Activated T-cell treated with anti-CD3 and anti-CD28 coated beads for 4 hours (primary cell): ENCODE results near the gene CEBPB.
A peak's percentile ranks its signal among the peaks of the same experiment; 100 is the strongest.
"Not testable (repeated sequence)": the region's sequence is repeated elsewhere in the genome, so short reads cannot be mapped to it uniquely, and the experiment has no call there.

Source experiments
- DNase-seq: peaks from one replicate; pipeline ENCODE4 v3.0.0-alpha.2; 2020

CEBPB gene

DNA sequence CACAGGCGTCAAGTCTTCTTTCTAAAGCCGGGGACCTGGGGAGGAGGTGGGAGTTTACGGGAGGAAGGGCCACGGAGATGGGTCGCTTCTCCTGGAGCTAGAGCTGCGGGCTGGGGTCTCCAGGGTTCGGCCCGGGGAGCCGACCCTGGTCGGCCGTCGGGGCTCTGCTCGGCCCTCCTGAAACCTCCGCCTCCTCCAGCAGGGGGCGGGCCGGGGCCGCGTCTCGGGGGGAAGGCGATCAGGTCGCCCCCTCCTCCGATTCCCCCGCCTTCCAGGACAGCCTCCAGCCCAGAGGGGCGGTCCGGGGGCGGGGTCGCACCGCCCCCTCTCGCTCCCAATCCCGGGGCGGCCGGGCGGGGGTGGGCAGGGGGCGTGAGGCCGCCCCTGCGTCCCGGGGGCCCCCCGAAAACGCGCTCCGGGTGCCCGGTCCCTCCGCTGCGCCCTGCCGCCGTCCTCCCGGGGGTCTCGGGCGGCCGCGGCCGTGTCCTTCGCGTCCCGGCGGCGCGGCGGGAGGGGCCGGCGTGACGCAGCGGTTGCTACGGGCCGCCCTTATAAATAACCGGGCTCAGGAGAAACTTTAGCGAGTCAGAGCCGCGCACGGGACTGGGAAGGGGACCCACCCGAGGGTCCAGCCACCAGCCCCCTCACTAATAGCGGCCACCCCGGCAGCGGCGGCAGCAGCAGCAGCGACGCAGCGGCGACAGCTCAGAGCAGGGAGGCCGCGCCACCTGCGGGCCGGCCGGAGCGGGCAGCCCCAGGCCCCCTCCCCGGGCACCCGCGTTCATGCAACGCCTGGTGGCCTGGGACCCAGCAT lies at the start of gene CEBPB:
CEBPB (plus strand) TSS at position 580 of the 814 bp plus-strand sequence; CDS start at position 784, 204 bp downstream.
- DNase-seq, result peak; percentile 76

DNA sequence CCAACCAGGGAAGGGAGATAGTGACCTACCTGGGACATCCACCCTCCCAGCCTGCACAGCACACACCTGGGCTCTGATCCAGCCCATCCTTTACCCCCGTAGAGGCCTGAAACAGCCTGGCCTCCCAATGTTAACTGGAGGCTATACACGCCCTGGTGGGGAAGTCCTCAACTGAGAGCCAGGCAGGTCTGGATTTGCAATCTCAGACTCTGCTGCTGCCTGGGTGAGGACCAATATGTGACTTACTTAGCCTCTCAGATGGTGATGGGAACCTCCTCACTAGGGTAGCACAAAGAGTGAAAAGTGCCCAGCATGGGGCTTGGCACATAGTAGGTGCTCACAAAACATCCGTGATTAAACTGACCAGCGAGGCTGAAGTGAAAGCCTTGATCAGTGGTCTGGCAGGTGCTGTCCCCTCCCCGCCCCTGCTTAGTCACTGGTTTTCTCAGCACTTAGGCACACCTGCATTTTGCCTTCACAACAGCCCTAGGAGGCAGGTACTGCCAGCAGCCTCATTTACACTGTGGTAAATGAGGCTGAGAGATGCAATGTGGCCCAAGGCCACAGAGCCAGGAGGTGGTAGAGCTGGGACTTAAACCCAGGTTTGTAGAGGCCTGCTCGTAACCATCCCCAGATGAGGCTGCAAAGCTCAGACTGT lies 49.5 kb upstream of the CEBPB start:
- no peak for DNase-seq

DNA sequence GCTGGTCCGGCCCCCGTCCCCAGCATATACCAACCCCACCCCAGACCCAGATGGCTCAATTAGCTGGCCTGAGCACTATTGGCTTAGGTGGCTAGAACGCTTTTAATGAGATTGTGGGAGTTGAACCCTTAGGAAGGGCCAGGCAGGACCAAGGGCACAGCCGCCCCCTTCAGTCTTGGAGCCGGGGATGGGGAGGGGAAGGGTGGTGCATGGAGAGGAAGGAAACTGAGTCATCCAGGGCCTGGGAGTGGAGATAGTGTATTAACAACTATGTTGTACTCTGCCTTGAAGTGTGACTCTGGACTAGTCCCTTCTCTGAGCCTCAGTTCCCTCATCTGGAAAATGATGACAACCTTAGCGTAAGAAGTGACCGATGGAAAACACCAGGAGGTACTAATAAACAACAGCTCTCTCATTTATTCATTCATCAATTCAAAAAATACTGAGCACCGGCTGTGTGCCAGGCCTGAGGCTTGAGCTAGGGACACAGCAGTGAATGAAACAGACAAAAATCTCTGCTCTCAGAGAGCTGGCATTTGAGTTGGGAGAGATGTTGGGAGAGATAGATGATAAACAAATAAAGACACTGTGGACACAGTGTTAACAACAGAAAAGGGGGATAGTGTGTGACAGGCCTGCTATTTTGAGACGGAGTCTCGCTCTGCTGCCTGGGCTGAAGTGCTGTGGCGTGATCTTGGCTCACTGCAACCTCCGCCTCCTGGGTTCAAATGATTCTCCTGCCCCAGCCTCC lies 48.6 kb upstream of the CEBPB start:
- no peak for DNase-seq

DNA sequence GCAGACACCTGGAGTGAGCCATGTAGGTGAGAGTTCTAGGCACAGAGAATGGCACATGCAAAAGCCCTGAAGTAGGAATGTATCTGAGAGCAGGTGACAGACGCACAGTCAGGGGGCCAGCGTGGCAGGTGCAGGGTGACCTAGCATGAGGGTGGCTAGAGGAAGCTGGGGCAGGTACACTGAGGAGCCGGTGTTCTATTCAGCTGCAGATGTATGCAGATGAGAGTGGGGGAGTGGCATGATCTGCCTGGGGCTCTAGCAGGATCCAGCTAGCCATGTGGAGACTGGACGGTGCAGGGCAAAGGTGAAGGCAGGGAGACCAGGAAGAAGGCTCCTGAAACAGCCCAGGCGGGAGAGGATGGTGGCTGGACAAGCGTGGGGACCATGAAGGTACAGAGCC lies 47.8 kb upstream of the CEBPB start:
- no peak for DNase-seq

DNA sequence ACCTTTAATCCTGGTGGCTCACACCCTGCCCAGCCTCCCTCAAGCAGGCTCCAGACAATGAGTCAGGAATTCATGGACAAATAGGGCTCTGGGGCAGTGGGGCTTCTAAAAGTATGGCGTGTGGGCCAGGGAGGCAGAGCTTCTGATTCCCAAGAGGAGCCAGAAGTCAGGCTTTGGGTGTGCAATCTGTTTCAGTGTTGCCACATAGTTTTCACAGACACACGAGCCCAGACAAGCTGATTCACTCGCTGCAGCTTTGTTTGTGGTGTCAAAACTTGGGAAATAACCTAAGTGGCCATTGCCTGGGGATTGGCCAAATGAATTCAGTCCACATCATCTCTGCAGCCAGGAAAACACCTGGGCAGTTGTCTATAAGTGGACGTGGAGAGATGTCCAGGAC lies 46.3 kb upstream of the CEBPB start:
- DNase-seq, result no peak

DNA sequence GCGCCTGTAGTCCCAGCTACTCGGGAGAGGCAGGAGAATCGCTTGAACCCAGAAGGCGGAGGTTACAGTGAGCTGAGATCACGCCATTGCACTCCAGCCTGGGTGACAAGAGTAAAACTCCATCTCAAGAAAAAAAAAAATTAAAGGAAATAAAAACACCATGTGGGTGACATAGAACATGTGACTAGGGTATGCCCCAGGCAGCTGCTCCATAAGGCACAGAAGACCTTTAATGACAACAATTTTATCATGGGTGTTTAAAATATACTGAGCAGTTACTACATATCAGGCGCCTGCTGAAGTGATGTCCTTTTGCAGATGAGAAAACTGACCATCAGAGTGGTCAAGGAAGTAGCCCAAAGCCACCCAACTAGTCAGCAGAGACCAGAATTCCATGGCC lies 45.1 kb upstream of the CEBPB start:
- no peak for DNase-seq

DNA sequence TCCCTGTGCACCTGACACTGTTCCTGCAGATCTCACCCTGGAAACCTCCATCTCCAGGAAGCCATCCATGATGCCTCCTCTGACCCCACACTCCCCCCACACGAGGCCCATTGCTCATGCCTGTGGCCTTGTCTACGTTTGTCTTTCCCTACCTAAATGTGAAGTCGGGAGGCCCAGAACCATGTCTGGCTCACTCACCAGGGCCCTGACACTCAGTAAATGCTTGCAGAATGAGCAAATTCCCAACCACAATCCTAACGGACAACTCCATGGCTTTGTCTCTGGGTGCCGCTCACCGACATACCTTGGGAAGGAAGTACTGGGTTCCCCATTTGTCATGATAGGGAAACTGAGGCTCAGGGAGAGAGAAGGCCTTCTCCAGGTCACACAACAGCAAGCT lies 44.4 kb upstream of the CEBPB start:
- DNase-seq, result no peak

DNA sequence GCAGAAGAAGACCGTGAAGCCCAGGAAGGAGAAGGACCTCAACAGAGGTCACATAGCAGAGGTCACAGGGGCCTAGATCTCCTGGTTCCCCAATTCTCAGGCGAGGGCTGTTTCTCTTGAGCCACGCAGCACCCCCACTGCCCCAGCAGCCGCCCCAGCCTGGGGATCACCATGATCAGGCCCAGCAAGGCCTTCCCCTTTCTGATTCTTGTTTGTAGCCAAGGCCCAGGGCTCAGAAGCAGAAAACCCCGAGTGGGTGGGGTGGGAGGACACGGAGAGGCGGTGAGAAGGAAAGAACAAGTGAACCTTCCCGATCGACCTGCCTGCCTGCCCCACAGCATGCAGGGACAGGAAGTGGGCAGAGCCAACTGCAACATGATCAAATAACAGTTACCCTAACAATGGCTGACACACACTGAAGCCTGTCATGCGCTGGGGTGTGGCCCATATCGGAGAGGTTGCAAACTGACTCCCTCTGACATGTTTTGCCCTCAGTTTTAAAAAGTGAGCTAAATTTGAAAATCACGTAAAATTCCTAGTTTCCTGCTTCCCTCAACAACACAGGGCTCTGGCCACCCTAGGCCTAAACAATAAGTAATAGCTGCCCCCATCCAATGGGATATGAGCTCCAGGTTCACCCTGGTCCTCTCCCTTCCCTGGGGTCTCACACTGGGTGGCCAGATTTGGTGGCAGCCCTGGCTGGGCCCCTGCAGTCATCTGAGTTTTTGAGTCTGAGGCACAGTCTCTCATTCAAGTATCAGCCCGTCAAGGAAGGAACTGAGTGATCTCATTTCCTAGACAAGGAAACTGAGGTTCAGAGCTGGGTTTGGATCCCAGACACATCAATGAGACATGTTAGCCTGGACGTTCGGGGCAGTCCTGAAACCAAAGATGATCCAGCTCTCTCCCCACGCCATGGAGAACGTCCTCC lies 43.6 kb upstream of the CEBPB start:
- DNase-seq, result peak; percentile 76

DNA sequence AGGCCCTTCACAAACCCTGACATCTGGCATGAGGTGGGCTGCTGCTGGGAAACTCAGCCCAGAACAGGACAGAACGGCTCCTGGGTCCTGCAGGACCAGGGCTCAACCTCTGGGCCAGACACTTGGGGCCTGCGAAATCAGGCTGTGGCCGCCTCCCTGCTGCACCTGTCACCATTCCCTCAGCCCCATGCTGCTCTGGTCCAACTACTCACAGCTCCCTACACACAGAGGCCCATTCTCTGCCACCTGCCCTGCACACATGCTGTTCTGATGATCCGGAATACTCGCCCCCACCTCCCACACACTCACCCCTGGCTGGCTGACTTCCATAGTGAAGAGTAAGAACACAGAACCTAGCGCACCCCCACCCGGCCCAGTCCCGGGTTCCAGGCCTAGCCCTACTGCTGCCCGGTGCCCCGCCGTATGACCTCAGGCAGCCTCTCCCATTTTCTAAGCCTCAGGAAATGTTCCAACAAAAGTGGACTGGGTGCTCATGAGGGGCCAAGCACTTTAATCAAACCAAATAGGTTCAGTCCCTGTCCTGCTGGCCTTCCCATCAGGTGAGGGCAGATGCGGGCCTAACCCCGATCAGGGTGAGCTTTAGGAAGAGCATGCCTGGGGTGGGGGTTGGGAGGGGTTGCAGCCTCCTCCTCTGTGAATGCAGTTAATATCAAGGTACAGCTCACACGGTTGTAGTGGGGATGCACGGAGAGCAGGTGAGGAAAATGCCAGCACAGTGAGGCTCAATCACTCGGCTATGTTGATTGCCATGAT lies 41.0 kb upstream of the CEBPB start:
- no peak for DNase-seq

DNA sequence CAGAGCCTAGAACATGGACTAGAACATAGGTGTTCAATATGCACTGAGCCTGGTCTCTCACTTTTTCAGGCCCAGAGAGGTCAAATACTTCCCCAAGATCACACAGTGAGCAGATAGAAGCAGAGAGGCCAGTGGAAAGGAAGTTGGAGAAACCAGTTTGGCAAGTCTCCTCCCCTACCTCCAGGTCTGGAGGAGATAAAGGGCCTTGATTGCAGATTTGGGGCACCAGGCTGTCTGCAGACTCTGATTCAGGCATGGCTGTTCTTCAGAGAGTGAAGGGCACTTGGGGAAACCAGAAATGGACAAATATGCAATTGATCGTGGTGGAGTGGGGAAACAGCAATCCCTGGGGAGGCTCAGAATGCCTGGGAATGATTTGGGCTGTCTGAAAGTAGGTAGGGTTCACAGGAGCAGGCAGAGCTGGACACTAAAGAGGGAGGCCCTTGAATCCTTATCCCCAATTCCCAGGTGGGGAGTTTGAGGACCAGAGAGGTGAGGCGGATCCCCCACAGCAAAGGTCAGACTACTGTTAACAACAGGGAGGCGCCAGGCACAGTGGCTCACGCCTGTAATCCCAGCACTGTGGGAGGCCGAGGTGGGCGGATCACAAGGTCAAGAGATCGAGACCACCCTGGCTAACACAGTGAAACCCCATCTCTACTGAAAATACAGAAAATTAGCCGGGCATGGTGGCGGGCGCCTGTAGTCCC lies 39.4 kb upstream of the CEBPB start:
- DNase-seq, result no peak

DNA sequence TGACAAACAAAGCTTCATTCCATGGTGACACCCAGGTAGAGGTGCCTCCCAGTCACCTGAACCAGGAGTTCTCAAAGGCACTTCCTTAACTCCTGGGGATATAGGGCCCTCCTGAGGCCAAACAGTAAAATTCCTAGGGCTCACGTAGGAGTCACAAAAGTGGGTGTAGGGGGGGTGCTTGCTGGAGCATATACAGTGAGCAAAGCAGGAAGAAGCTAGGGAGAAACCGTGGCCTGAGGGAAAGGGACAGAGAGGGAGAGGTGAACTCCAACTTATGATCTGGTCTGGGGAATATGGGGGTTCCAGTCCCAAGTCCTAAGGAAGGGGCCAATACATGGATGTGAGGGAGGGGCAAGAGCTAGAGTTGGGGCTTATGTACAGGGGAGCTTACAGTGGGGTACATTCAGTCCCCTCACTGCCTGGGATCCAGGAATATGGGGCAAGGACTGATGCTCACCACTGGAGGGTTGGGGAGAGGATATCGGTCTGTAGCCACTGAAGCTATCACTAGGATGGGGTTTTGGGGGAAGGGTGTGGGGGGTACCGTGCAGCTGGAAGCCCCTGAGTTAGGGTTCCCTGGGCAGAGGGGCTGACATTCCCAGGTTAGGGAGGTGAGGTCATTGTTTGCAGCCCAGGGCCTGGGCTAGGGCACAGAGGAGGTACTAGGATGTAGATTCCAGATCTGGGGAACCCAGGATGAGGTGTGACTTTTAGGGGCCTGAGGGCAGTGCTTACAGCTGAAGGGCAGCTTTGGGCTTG lies 38.1 kb upstream of the CEBPB start:
- DNase-seq, result no peak

DNA sequence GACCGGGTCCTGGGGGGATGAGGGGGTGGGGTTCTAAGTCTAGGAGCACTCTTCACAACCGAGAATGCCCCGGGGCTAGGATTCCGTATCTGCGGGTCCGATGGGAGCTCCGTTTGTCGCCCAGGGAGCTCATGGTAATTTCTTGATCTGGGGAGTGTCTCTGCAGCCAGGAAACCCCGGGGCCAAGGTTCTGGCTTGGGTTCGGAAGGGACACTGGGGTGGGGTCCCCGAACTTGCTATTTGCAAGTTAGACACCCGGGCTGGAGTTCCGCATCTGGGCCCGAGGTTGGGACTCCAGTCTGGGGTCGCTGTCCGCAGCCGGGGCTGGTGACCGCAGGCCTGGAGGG lies 37.5 kb upstream of the CEBPB start:
- no peak for DNase-seq

DNA sequence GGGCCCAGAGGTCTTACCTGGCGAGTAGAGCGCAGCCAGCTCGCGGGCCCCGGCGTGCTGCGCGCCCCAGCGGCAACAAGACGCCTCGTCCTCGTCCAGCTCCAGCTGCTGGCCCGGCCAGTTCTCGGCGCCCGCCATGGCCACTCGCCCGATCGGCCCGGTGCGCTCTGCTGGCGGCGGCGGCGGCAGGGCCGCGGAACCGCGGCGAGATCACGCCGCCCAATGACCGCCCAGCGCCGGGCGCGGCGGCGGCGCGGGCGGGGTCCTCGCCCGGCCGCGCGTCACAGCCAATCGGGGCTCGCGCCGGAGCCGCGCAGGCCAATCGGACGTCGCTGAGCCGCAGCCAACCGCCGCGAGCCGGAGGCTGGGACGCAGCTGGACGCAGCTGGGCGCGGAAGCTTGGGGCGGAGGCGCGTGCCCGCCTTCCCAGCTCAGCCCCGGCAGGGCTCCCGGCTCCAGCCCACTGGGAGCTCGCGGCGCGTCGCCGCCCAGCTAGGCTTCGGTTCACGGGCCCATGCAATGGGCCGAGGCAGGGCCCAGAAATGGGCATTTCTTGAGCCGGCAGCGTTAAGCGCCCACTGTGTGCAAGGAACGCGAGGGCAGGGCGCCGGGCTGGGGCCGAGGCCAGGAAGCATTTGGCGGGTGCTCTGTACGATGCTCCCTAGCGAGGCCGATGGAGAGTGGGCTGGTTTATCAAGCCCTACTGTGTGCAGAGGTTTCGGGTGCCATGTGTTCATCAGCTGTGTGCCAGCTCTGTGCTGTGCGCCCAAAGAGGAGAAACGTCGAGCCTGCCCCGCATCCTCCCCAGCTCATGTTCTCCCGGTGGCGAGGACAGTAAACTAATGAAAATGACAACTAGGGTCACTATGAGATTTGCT lies 36.9 kb upstream of the CEBPB start, which contains the start of gene PEDS1:
PEDS1 (minus strand) TSS at position 224 of the 878 bp plus-strand sequence; CDS start at position 138, 86 bp downstream.
- peak; percentile 53 for DNase-seq

DNA sequence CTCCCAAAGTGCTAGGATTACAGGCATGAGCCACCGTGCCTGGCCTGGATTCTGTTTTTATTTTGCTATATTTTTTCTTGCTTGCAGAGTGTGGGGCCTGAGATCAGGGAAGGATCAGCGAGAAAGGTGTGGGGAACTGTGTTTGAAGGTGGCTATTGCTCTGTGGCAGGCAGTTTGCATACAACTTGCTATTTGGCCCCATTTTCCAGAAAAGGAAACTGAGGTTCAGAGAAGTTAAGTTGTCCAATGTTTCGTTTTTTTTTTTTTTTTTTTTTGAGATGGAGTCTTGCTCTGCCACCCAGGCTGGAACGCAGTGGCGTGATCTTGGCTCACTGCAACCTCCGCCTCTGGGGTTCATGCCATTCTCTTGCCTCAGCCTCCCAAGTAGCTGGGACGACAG lies 29.1 kb upstream of the CEBPB start:
- not testable (repeated sequence) for DNase-seq

DNA sequence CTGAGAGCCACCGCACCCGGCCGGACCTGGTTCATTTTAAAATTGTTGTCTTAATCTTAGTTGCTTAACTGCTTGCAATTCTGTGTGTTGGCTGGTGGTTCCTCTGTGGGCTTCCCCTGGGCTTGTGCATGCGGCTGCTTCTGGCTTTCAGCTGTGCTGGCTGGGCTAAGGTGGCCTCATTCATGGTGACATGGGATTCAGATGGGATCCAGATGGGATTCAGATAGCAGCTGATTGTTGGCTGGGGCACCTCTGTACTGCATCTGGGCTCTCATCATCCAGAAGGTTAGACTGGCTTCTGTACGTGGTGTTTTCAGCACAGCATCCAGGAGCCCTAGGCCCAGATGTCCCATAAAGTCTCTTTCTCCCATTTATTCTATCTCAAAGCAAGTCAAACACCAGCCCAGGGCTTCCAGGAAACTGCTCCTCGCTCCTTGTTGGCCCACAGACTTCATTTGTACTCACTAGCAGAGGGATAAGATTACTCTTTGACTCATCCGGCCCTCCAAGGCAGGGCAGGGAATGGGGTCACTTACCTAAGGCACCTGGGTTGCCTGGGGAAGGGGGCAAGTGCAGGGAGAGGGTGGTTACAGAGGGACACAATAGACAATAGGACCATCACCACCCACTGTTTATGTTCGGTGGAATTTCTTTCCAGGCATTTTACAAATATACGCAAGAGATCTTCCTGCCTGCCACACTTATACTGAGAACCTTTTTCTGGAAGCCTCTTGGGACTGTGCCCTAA lies 26.9 kb upstream of the CEBPB start:
- DNase-seq, result no peak

DNA sequence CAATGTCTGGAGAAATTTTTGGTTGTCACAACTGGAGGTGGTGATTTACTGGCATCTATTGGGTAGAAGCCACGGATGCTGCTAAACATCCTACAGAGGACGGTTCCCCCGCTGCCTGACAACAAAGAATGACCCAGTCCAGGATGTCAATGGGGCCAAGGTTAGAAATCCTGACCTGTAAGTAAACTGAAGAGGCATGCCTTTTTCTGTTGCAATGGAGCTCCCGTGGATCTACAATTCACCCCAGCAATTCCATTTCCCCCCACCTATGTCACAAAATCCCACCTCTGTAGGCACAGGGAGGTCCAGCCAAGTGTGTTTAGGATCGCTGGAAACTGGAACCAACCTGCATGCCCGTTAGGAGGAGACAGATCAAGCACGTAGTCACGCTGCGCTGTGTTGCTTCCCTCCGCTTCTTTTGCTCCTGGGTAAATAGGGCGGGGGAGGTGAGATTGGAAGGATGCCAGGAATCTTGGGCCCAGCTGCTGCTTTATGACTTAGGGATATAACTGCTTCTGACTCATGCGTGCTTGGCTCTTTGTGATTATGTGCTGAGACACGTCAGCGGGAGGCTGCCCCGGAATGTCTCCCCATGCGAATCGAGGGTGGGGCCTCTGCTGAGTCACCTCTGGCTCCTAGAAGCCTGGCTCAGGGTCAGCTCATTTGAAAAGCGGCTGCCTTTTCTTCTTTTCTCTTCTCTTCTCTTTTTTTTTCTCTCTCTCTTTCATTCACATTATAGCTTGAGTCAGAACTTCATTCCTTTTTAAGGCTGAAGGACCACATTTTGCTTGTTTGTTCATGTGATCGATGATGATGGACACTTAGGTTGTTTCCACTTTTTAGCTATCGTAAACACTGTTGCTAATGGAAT lies 24.7 kb upstream of the CEBPB start:
- peak; percentile 78 for DNase-seq

DNA sequence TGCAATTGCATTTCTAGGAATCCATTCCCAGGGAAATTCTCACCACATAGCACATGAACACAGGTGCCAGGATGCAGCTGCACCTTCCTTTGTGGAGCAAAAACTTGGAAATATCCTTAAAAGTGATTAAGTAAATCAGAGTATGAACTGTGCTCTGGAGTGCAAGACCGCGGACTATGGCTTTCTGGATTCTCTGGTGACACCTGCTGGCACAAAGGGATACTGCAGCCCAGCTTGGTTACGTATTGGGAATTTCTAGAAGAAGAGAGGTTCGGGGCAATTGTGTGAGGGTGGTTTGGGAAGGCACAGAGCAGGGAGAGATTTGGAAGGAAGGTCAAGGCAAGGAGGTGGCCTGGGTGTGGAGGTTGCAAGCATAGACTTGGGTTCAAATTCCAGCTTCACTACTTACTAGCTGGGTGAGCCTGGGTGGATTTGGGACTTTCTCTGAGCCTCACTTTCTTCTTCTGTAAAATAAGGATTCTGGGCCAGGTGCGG lies 21.3 kb upstream of the CEBPB start:
- DNase-seq, result peak; percentile 83
